Ovary (tissue), 9 donors: ENCODE measurements around the gene KCNMA1. TPM values are rescaled to one million over a fixed set of nuclear protein-coding genes. Genes with fewer than 3 reads are reported as not detected.

ENCODE experiments used
- DNase-seq, 5 donors: peaks; one replicate each; pipeline ENCODE4 v3.0.0-alpha.2; 2019 to 2020
- H3K27ac ChIP-seq, 2 donors: fragments of 200-600 bp; one replicate each; pipeline versions ENCODE4 v1.5.1 to v1.8.0; 2019 to 2022
- H3K27me3 ChIP-seq: fragments of 200-600 bp; one replicate; pipeline ENCODE4 v1.8.0; 2022
- H3K36me3 ChIP-seq: fragments of 200-600 bp; sonication (generic); one replicate; pipeline ENCODE4 v1.5.1; 2019
- H3K4me1 ChIP-seq: one replicate; pipeline ENCODE4 v1.8.1; 2013; ENCODE audit warnings: mild to moderate bottlenecking, moderate library complexity; ENCODE audit not compliant: insufficient read depth
- H3K4me3 ChIP-seq: fragments of 200-600 bp; sonication (generic); one replicate; pipeline ENCODE4 v1.5.1; 2017
- H3K9me3 ChIP-seq, 2 donors: fragments of 200-600 bp in 1 of 2; sonication (generic) in 1 of 2; one replicate each; pipeline versions ENCODE4 v1.5.1 to v1.8.1; 2013 to 2019; ENCODE audit warnings: mild to moderate bottlenecking in 1 of 2, moderate library complexity in 1 of 2
- EP300 ChIP-seq: sonication (generic); formaldehyde crosslinking; IDR thresholded peaks from one replicate; pipeline ENCODE4 v1.6.1; 2017; ENCODE audit warnings: antibody characterized with exemption
- POLR2A ChIP-seq: fragments of 450-650 bp; IDR thresholded peaks from one replicate; pipeline ENCODE4 v1.6.1; 2017; ENCODE audit warnings: antibody characterized with exemption, mild to moderate bottlenecking, moderate library complexity
- WGBS, 3 donors: extraction: QIAGEN DNeasy Blood & Tissue Kit in 1 of 3; methylation state at CpG; one replicate each; pipeline versions ENCODE4 v1.1.5 to v1.1.7; 2013 to 2017; 5-methylcytosine and 5-hydroxymethylcytosine counted together
- intact Hi-C, 4 donors: fragments of 100-400 bp; cut with DNase I; formaldehyde crosslinking; loops; one replicate each; pipeline versions ENCODE4 v1.11.0 to v1.15.1; 2022 to 2023
- polyA plus RNA-seq, 2 donors: library from polyadenylated mRNA; stranded (reverse); fragments of 200-250 nt in 1 of 2; fragments of 350-450 nt in 1 of 2; fragmentation: Illumina TruSeq in 1 of 2; extraction: RNeasy Lipid Tissue Mini Kit (QIAGEN cat#74804) in 1 of 2; gene quantifications; one replicate each; pipeline ENCODE4 v1.2.3, GENCODE V29; 2013 to 2014
- small RNA-seq: library from RNA; depleted of rRNA; stranded (forward); fragments of <200 nt; gene quantifications from one replicate; pipeline ENCODE3, GENCODE V24; 2016
- total RNA-seq, 7 donors: library from RNA; depleted of rRNA in 2 of 7; stranded (reverse); fragments of >200 nt in 2 of 7; fragmentation: NEBNext Ultra II Directional in 3 of 7; extraction: Animal tissue kit (Norgen Biotek cat#: 25700) in 3 of 7; gene quantifications; one replicate each; pipeline versions ENCODE4 v1.1.0 to v1.2.4, GENCODE V29; 2016 to 2023
- donor health status: DM: no; HTN: no; CAD: no; lungs with moderate emphysema.
- donor health status: DM: no; HTN: no; CAD: no.
- donor health status: Bipolar disorder and iron deficiency.
- donor health status: DM: yes; HTN: yes; CAD: no.
- donor health status: DM: no; HTN: no; CAD: no.
- donor health status: DM: yes; HTN: yes; CAD: no.

The KCNMA1 gene
- total and polyA plus RNA-seq, 9 donors = 7.0 to 83.8 (median 25.1) TPM

GRCh38 chr10:76829724-76830123 lies 807.9 kb downstream of the KCNMA1 start:
- Histone ChIP-seq H3K27ac (no peak overlapping the region), H3K36me3 (no peaks in the 10 kb centered on the region), H3K9me3 (no peaks in the 10 kb centered on the region), H3K27me3 (no peaks in the 10 kb centered on the region), H3K4me1 (no peaks in the 10 kb centered on the region), H3K4me3 (no peak overlapping the region)
- intact Hi-C loops = no loop called here
- 50 to 80% (median 77%) methylated on average over 2 of the region's 2 CpGs for WGBS, 3 donors
- DNase-seq = no peak
- no peak for TF ChIP-seq POLR2A
- TF ChIP-seq EP300 = no peak

Small RNA genes lying within 50 kb of the gene (small RNA-seq; reads per million reads assigned to genes)
- gene ATP5MC1P8 (not detected), gene COX6CP15 (not detected), gene RF00322 (not detected), gene RNA5SP321 (not detected)
